Memory B cell (primary cell): ENCODE data around the gene FBXO15.
A peak's percentile ranks its signal among the peaks of the same experiment; 100 is the strongest.

ENCODE experiments used
- ATAC-seq: fragments of 150-1000 bp; cut with Tn5 transposase; 2 replicates; pipeline ENCODE4 v1.10.0; 2021; ENCODE audit warnings: low read depth, mild to moderate bottlenecking, moderate library complexity
- DNase-seq, 2 donors: peaks; one replicate each; pipeline ENCODE4 v3.0.0; 2022; ENCODE audit warnings: low spot score in 2 of 2
- H3K27ac Mint-ChIP-seq: one replicate; pipeline ENCODE4 v1.8.0; 2022; ENCODE audit warnings: mild to moderate bottlenecking, moderate library complexity, mixed read lengths
- H3K27me3 Mint-ChIP-seq: one replicate; pipeline ENCODE4 v1.8.0; 2022; ENCODE audit warnings: mixed read lengths
- H3K36me3 Mint-ChIP-seq: one replicate; pipeline ENCODE4 v1.8.0; 2022; ENCODE audit warnings: mild to moderate bottlenecking, mixed read lengths
- H3K4me1 Mint-ChIP-seq: one replicate; pipeline ENCODE4 v1.8.0; 2022; ENCODE audit warnings: mixed read lengths
- H3K4me3 Mint-ChIP-seq: one replicate; pipeline ENCODE4 v1.8.0; 2022; ENCODE audit warnings: mild to moderate bottlenecking, moderate library complexity, mixed read lengths
- H3K9me3 Mint-ChIP-seq: one replicate; pipeline ENCODE4 v1.8.0; 2022; ENCODE audit warnings: mixed read lengths

FBXO15 gene

DNA sequence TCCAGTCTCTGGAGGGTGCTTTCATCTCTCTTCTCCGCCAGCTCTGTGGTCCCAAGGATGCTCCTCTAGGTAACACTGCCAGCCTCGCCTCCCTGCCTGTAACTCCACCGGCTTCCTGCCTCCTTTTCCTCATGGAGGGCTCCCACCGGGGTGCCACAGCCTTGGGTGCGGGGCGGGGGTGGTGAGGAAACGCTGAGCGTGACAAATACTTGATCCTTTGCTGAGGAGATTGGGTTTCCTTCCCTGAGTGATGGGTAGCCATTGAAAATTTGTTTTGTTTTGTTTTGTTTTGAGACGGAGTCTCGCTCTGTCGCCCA is 25.8 kb upstream of the FBXO15 start:
- DNase-seq = no peak
- Mint-ChIP-seq H3K27me3 (peaks cover 13% of the 10 kb centered on the region), H3K4me3 (no peak overlapping the region), H3K36me3 (no peaks in the 10 kb centered on the region), H3K4me1 (peaks cover 7% of the 10 kb centered on the region), H3K27ac (no peak overlapping the region), H3K9me3 (no peaks in the 10 kb centered on the region)
- no peak for ATAC-seq

DNA sequence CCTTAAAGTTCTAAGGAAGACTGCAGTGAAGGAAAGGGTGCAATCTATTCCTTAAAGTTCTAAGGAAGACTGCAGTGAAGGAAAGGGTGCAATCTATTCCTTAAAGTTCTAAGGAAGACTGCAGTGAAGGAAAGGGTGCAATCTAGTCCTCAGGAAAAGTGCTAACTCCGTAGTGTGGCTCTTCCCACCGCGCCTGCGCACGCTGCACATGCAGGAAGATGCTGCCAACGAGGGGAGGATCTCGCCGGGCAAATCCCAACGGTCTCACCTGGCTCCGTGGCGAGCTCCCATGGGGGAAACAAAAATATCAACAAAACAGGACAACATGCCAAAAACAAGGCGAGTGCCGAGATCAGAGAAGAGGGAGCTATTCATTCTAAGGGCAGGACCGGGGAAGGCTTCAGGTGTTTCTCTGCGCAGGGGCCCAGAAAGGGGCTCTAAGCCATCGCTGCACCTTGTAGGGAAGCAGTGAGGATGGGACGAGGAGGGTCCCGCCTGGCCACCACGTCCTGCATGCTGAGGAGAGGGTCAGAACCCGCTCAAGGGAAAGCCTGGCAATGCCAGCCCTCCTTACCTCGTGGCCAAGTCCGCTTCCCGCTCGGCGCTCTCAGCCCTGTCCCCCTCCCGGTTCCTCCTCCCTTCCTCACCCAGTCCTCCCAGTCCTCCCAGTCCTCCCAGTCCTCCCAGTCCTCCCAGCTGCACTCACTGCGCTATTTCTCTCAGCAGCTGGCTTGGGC is 25.2 kb upstream of the FBXO15 start:
- no peaks in the 10 kb centered on the region for H3K9me3 Mint-ChIP-seq
- H3K4me1 Mint-ChIP-seq = peaks cover 7% of the 10 kb centered on the region
- H3K4me3 Mint-ChIP-seq = no peak overlapping the region
- no peak for ATAC-seq
- H3K27ac Mint-ChIP-seq = no peak overlapping the region
- H3K27me3 Mint-ChIP-seq = peaks cover 13% of the 10 kb centered on the region
- no peaks in the 10 kb centered on the region for H3K36me3 Mint-ChIP-seq
- no peak for DNase-seq

GRCh38 chr18:74171910-74172606 is 24.4 kb upstream of the FBXO15 start:
- ATAC-seq (peak; percentile 42), DNase-seq (no peak)
- H3K27me3 Mint-ChIP-seq = peaks cover 13% of the 10 kb centered on the region
- H3K9me3 Mint-ChIP-seq = no peaks in the 10 kb centered on the region
- H3K4me3 Mint-ChIP-seq = peak overlapping the region; percentile 57
- no peak overlapping the region for H3K27ac Mint-ChIP-seq
- H3K4me1 Mint-ChIP-seq = peaks cover 7% of the 10 kb centered on the region
- H3K36me3 Mint-ChIP-seq = no peaks in the 10 kb centered on the region

DNA sequence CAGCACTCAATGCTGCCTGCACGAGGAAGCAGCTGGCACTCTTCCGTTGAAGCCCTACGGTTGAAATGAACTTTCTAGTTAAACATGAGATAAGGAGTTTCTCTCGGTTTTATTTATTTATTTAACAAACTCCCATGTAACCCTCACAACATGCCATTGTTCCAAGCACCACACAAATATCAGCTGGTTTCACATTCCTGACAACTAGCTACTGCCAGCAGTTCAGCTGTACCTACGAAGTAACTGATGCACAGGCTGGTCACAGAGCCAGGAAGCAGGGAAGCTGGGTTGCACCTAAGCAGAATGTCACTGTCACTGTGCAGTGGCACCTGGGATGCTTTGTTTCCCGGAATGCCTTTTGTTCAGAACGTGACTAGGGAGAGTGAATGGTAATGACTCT is 18.8 kb upstream of the FBXO15 start:
- DNase-seq (no peak), ATAC-seq (no peak)
- no peak overlapping the region for H3K27ac Mint-ChIP-seq
- H3K36me3 Mint-ChIP-seq = peaks cover 3% of the 10 kb centered on the region
- no peaks in the 10 kb centered on the region for H3K9me3 Mint-ChIP-seq
- no peaks in the 10 kb centered on the region for H3K27me3 Mint-ChIP-seq
- H3K4me3 Mint-ChIP-seq = no peak overlapping the region
- H3K4me1 Mint-ChIP-seq = peaks cover 5% of the 10 kb centered on the region

- Mint-ChIP-seq H3K36me3 (peaks cover 21% of the 10 kb centered on the region), H3K4me1 (peaks cover 5% of the 10 kb centered on the region), H3K4me3 (no peak overlapping the region), H3K27ac (no peak overlapping the region), H3K9me3 (no peaks in the 10 kb centered on the region), H3K27me3 (no peaks in the 10 kb centered on the region)
- no peak for DNase-seq
- ATAC-seq = peak; percentile 70
Measured at GRCh38 chr18:74163019-74163660, 15.5 kb upstream of the FBXO15 start.

- ATAC-seq (no peak), DNase-seq (no peak)
- Mint-ChIP-seq H3K36me3 (peaks cover 17% of the 10 kb centered on the region), H3K9me3 (no peaks in the 10 kb centered on the region), H3K27ac (no peak overlapping the region), H3K27me3 (no peaks in the 10 kb centered on the region), H3K4me1 (peaks cover 10% of the 10 kb centered on the region), H3K4me3 (no peak overlapping the region)
Measured at GRCh38 chr18:74155276-74155675, 7.6 kb upstream of the FBXO15 start.

DNA sequence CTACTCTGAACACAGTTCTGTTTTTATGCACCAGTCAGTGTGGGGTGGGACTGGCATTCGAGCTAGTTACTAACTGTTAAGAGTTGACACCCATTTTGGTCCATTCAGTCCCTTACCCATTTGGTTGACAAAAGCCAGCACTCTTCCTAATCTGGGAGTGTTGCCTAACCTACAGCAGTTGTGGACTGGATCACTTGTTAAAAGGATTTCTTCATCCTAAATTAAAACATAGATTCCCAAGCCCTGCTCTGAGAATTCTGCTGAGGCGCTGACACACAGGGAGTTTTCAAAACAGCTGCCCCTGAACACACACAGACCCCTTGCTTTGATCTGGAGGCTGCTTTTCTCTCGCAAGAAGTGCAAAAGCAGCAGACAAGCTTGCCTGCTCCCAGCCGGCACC is 7.1 kb upstream of the FBXO15 start:
- Mint-ChIP-seq H3K4me1 (peaks cover 13% of the 10 kb centered on the region), H3K9me3 (no peaks in the 10 kb centered on the region), H3K27ac (no peak overlapping the region), H3K27me3 (no peaks in the 10 kb centered on the region), H3K4me3 (no peak overlapping the region), H3K36me3 (peaks cover 15% of the 10 kb centered on the region)
- ATAC-seq (no peak), DNase-seq (no peak)

GRCh38 chr18:74153793-74154192 is 6.2 kb upstream of the FBXO15 start:
- H3K9me3 Mint-ChIP-seq = no peaks in the 10 kb centered on the region
- H3K27ac Mint-ChIP-seq = no peak overlapping the region
- H3K4me3 Mint-ChIP-seq = no peak overlapping the region
- H3K27me3 Mint-ChIP-seq = no peaks in the 10 kb centered on the region
- DNase-seq (no peak), ATAC-seq (no peak)
- H3K4me1 Mint-ChIP-seq = peaks cover 18% of the 10 kb centered on the region
- H3K36me3 Mint-ChIP-seq = peaks cover 10% of the 10 kb centered on the region

DNA sequence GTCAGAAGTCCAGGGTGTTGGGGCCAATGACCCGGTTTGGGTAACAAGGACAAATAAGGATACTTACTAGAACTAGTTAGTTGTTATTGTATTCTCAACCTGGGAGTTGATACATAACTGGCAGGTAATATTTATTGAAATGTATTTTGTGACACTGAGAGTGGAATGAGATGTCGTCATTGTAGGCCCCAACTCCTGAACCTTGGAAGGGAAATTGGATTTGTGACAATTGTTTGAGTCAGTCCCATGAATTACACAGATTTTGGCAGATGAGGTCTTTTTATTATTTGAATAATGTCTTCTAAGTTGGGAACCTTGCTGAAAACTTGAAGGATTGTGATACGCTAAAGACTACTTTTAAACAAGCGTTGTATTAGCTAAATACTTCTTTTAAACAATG is 5.7 kb upstream of the FBXO15 start:
- Mint-ChIP-seq H3K36me3 (peaks cover 9% of the 10 kb centered on the region), H3K9me3 (no peaks in the 10 kb centered on the region), H3K4me3 (no peak overlapping the region), H3K27ac (no peak overlapping the region), H3K4me1 (peaks cover 19% of the 10 kb centered on the region), H3K27me3 (no peaks in the 10 kb centered on the region)
- ATAC-seq (no peak), DNase-seq (no peak)

- peaks cover 5% of the 10 kb centered on the region for H3K36me3 Mint-ChIP-seq
- no peaks in the 10 kb centered on the region for H3K9me3 Mint-ChIP-seq
- H3K4me1 Mint-ChIP-seq = peaks cover 19% of the 10 kb centered on the region
- DNase-seq = no peak
- H3K27me3 Mint-ChIP-seq = no peaks in the 10 kb centered on the region
- H3K27ac Mint-ChIP-seq = no peak overlapping the region
- ATAC-seq = no peak
- no peak overlapping the region for H3K4me3 Mint-ChIP-seq
Measured at GRCh38 chr18:74152857-74153256, 5.2 kb upstream of the FBXO15 start.

- Mint-ChIP-seq H3K4me1 (peaks cover 21% of the 10 kb centered on the region), H3K36me3 (peaks cover 5% of the 10 kb centered on the region), H3K4me3 (no peak overlapping the region), H3K9me3 (no peaks in the 10 kb centered on the region), H3K27me3 (no peaks in the 10 kb centered on the region), H3K27ac (no peak overlapping the region)
- ATAC-seq (no peak), DNase-seq (no peak)
Measured at GRCh38 chr18:74152270-74152669, 4.6 kb upstream of the FBXO15 start.

GRCh38 chr18:74149878-74150277 is 2.2 kb upstream of the FBXO15 start:
- H3K4me3 Mint-ChIP-seq = peak overlapping the region; percentile 14
- peaks cover 24% of the 10 kb centered on the region for H3K4me1 Mint-ChIP-seq
- no peak overlapping the region for H3K27ac Mint-ChIP-seq
- DNase-seq (no peak), ATAC-seq (no peak)
- peaks cover 2% of the 10 kb centered on the region for H3K36me3 Mint-ChIP-seq
- no peaks in the 10 kb centered on the region for H3K9me3 Mint-ChIP-seq
- H3K27me3 Mint-ChIP-seq = no peaks in the 10 kb centered on the region

DNA sequence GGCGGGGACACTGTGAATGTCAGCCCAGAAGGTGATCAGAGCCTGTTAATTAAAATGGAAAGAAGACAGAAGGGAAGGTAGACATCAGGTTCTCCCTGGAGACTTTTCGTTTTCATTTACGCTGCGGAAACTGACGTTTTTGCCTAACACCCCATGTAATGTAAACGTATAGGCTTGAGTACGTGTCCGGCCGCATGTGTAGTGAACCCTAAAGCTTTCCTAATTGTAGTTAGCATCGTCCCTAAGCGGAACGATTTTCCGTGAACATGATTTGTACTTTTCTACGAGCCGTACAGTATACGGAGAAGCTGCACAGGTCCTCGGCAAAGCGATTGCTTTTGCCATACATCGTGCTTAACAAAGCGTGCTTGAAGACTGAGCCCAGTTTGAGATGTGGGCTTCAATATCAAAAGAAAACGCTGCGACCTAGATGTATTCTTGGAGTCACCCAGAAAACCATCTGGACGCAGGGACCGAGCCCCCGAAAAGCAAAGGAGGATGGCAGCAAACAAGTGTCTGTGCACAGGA is 973 bp upstream of the FBXO15 start:
- DNase-seq (no peak), ATAC-seq (no peak)
- Mint-ChIP-seq H3K27me3 (peaks cover 2% of the 10 kb centered on the region), H3K4me3 (peak overlapping the region; percentile 94), H3K36me3 (no peaks in the 10 kb centered on the region), H3K27ac (peak overlapping the region; percentile 95), H3K9me3 (no peaks in the 10 kb centered on the region), H3K4me1 (peaks cover 24% of the 10 kb centered on the region)

DNA sequence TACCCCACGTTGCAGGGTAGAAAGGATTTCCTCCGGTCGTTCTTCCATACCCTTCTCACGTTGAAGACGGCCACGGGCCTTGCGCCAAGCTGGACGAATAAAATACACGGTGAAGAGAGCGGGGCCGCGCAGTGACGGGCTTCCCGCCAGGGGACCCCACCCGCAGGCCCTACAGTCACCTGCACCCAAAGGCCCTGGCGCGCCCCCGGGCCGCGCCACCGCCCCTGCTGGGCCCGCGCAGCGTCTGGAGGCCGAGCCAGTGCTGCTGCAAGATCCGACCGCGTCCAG is 199 bp downstream of the FBXO15 start:
- H3K36me3 Mint-ChIP-seq = no peaks in the 10 kb centered on the region
- H3K27me3 Mint-ChIP-seq = peaks cover 3% of the 10 kb centered on the region
- DNase-seq (no peak), ATAC-seq (no peak)
- H3K9me3 Mint-ChIP-seq = no peaks in the 10 kb centered on the region
- peak overlapping the region; percentile 95 for H3K27ac Mint-ChIP-seq
- H3K4me1 Mint-ChIP-seq = peaks cover 22% of the 10 kb centered on the region
- H3K4me3 Mint-ChIP-seq = peak overlapping the region; percentile 94
